Activated CD8-positive, alpha-beta T cell treated with anti-CD3 and anti-CD28 coated beads for 36 hours (primary cell): ENCODE results near the gene PRDM16. TPM values are rescaled to one million over a fixed set of nuclear protein-coding genes. Genes with fewer than 3 reads are reported as not detected.

Experiments used
- ATAC-seq: fragments of 200-7000 bp; cut with Tn5 transposase; one replicate; pipeline ENCODE4 v1.10.0; 2021; ENCODE audit warnings: mild to moderate bottlenecking, moderate library complexity
- CTCF ChIA-PET: fragments of 350-600 bp; sonication (Branson Sonifier 250); formaldehyde crosslinking; loops from one replicate; lab custom pipeline; 2021; ENCODE audit warnings: antibody characterized with exemption; lab: Charles Lee
- POLR2A ChIA-PET: fragments of 350-600 bp; sonication (Branson Sonifier 250); formaldehyde crosslinking; loops from one replicate; lab custom pipeline; 2021; ENCODE audit warnings: antibody characterized with exemption; lab: Charles Lee
- DNase-seq: peaks from one replicate; pipeline ENCODE4 v3.0.0-alpha.2; 2020
- H3K27ac Mint-ChIP-seq: one replicate; pipeline ENCODE4 v1.8.0; 2021; ENCODE audit warnings: mild to moderate bottlenecking, mixed read lengths
- H3K27me3 Mint-ChIP-seq: one replicate; pipeline ENCODE4 v1.8.0; 2021; ENCODE audit warnings: mixed read lengths
- H3K36me3 Mint-ChIP-seq: one replicate; pipeline ENCODE4 v1.8.0; 2021; ENCODE audit warnings: low read depth, mixed read lengths
- H3K4me1 Mint-ChIP-seq: one replicate; pipeline ENCODE4 v1.8.0; 2021; ENCODE audit warnings: low read depth, mixed read lengths
- H3K4me3 Mint-ChIP-seq: one replicate; pipeline ENCODE4 v1.8.0; 2021; ENCODE audit warnings: mild to moderate bottlenecking, moderate library complexity, mixed read lengths
- H3K9me3 Mint-ChIP-seq: one replicate; pipeline ENCODE4 v1.8.0; 2021; ENCODE audit warnings: mixed read lengths
- intact Hi-C: fragments of 100-400 bp; cut with micrococcal nuclease; formaldehyde crosslinking; loops from one replicate; pipeline ENCODE4 v1.10.0; 2022
- total RNA-seq, 2 experiments: library from RNA; stranded (reverse); gene quantifications; one replicate each; pipeline ENCODE4 v1.2.3, GENCODE V29; 2021
- TF ChIP-seq, protein P1 (sequence below): fragments of 200-600 bp; IDR thresholded peaks from one replicate; pipeline ENCODE4 v1.8.0; 2022; ENCODE audit warnings: antibody characterized with exemption, mild to moderate bottlenecking

The PRDM16 gene
- total RNA-seq, 2 experiments from 2014 or later = 0.29 to 0.49 TPM

- ATAC-seq (no peak), DNase-seq (no peak)
- TF ChIP-seq, protein P1, sequence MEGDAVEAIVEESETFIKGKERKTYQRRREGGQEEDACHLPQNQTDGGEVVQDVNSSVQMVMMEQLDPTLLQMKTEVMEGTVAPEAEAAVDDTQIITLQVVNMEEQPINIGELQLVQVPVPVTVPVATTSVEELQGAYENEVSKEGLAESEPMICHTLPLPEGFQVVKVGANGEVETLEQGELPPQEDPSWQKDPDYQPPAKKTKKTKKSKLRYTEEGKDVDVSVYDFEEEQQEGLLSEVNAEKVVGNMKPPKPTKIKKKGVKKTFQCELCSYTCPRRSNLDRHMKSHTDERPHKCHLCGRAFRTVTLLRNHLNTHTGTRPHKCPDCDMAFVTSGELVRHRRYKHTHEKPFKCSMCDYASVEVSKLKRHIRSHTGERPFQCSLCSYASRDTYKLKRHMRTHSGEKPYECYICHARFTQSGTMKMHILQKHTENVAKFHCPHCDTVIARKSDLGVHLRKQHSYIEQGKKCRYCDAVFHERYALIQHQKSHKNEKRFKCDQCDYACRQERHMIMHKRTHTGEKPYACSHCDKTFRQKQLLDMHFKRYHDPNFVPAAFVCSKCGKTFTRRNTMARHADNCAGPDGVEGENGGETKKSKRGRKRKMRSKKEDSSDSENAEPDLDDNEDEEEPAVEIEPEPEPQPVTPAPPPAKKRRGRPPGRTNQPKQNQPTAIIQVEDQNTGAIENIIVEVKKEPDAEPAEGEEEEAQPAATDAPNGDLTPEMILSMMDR = no peak
- Mint-ChIP-seq H3K27me3 (no peaks in the 10 kb centered on the region), H3K27ac (no peak overlapping the region), H3K4me1 (no peaks in the 10 kb centered on the region), H3K36me3 (no peaks in the 10 kb centered on the region), H3K4me3 (no peak overlapping the region), H3K9me3 (no peaks in the 10 kb centered on the region)
- intact Hi-C loops = no loop called here
- ChIA-PET POLR2A (no interaction called here), CTCF (no interaction called here)
Measured at GRCh38 chr1:3060127-3060526, 8.9 kb upstream of the PRDM16 start.

DNA sequence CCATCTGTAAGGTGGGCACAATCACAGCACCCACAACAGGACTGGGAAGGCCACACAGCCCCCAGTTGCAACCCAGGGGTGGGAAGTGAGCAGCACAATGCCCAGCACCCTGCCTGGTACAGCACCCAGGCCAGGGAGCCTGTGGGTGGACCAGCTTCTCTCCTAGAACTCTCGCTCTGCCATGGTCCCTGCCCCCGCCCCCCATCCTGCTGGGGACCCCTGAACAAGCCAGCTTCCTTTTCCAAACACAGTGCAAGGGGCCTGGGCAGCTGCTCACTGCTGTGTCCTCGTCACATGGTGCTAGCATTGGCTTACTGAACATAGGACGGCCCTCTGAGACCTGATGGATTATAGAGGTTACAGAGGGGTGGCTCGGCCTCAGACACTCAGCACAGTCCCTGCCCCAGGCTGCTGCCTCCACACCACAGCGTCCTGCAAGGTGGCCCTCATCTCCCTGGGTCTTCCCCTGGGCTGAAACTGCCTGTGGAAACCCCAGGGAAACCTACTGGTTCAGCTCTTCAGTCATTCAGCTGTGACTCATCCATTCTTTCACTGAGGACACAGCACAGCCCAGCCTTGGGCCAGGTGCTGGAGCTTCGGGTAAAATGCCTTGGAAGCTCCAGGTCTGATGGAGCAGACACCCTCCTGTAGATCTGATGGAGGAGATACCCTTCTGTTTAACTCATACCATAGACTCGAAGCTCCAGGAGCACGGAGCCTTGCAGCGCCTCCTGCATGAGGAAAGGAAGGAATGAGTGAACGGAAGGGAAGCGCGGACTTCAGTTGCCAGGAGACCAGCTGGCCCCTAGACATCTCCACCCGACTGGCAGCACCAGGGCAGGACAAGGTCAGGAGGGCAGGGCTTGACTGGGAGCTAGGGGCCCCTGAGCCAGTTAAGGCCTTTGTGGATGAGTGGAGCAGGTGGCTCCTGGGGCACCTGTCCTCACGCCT is 8.1 kb upstream of the PRDM16 start:
- POLR2A ChIA-PET = no interaction called here
- DNase-seq (no peak), ATAC-seq (no peak)
- Mint-ChIP-seq H3K4me1 (no peaks in the 10 kb centered on the region), H3K4me3 (no peak overlapping the region), H3K36me3 (no peaks in the 10 kb centered on the region), H3K9me3 (no peaks in the 10 kb centered on the region), H3K27me3 (peaks cover 1% of the 10 kb centered on the region), H3K27ac (no peak overlapping the region)
- intact Hi-C loops = no loop called here
- TF ChIP-seq, protein P1 = no peak
- CTCF ChIA-PET = no interaction called here

DNA sequence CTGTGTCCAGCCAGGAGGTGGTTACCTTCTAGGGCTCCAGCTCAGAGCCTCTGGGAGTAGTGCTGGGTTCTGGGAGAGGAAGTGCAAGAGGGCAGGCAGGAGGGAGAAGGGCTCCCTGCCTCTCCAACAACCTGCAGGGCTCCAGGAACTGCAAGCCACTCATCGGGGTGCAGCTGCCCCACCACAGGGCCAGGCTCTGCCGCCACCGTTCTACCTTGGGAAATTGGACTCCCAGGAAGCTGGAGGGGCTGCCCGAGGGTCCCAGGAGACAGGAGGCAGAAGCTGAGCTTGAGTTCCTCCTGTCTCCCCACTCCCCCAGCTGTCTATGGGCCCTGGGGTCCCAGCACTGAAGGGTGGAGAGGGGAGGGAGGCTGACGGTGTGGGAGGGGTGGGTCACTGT is 7.4 kb upstream of the PRDM16 start:
- intact Hi-C loops = no loop called here
- Mint-ChIP-seq H3K4me3 (no peak overlapping the region), H3K27ac (no peak overlapping the region), H3K36me3 (no peaks in the 10 kb centered on the region), H3K27me3 (peaks cover 5% of the 10 kb centered on the region), H3K9me3 (no peaks in the 10 kb centered on the region), H3K4me1 (no peaks in the 10 kb centered on the region)
- DNase-seq (no peak), ATAC-seq (no peak)
- TF ChIP-seq, protein P1 = no peak
- ChIA-PET CTCF (no interaction called here), POLR2A (no interaction called here)

DNA sequence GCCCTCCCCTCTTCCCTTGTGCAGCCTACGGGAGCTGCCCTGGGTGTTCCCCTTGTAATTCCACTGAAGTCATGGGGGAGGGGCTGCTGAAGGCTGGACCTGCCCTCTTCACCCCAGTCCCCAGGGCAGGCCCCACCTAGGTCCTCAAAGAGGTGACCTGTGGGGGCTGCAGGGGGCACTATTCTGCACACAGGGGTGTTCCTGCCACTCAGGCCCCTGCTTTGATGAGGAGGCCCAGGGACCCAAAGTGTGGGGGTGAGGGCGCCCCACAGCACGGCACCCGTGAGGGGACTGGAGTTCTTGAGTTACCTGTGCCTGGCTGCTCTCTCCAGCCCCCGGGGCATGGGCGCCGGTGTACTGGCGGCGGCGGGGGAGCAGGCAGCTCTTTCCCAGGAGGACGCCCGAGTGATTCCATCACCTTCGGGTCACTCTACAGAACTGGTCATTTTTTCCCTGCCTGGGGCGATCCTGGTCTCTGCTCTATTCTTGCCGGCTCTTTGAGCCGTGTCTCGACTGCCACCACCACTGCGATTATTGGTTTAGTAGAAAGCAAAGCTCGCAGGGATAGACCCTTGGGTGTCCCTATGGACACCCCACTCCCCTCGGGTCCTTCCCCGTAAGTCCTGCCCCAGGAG is 6.9 kb upstream of the PRDM16 start:
- ChIA-PET CTCF (no interaction called here), POLR2A (no interaction called here)
- Mint-ChIP-seq H3K4me1 (no peaks in the 10 kb centered on the region), H3K9me3 (no peaks in the 10 kb centered on the region), H3K4me3 (no peak overlapping the region), H3K36me3 (no peaks in the 10 kb centered on the region), H3K27ac (no peak overlapping the region), H3K27me3 (peaks cover 5% of the 10 kb centered on the region)
- ATAC-seq (no peak), DNase-seq (no peak)
- intact Hi-C loops = no loop called here
- TF ChIP-seq, protein P1 = no peak
